Measurements from ENCODE around the gene EIF3L. TPM values are rescaled to one million over a fixed set of nuclear protein-coding genes. Genes with fewer than 3 reads are reported as not detected.

The EIF3L gene
- total RNA-seq, 2 donors from 2014 or later = 358 to 451 TPM

- intact Hi-C loops (cut with DNase I) = no loop called here
- H3K4me1 ChIP-seq = peaks cover 4% of the 10 kb centered on the region
- no peak for TF ChIP-seq CTCF (IDR thresholded peaks at IDR 0.05)
- no peaks in the 10 kb centered on the region for H3K27me3 ChIP-seq
- peak; percentile 68 for DNase-seq
- H3K4me3 ChIP-seq = peak overlapping the region; percentile 60
- H3K9ac ChIP-seq (ENCODE audit: low read depth in 2 of 2, low read length in 2 of 2) = peak overlapping the region; percentile 80 to 96
- peak overlapping the region; percentile 68 for H3K27ac ChIP-seq
- H3K9me3 ChIP-seq = no peaks in the 10 kb centered on the region
- no peaks in the 10 kb centered on the region for H3K36me3 ChIP-seq
Observed at GRCh38 chr22:37806409-37807333, 42.5 kb upstream of the EIF3L start.

GRCh38 chr22:37807410-37808293, 41.6 kb upstream of the EIF3L start, which contains the start of gene GCAT:
Gene GCAT (plus strand): TSS chr22:37807934. CDS start chr22:37807968, 34 bp downstream.
- H3K4me1 ChIP-seq = peaks cover 4% of the 10 kb centered on the region
- TF ChIP-seq CTCF (IDR thresholded peaks at IDR 0.05) = no peak
- H3K27ac ChIP-seq = peak within 1 kb of the TSS; percentile 68

GRCh38 chr22:37808294-37808657, 40.9 kb upstream of the EIF3L start:
- Histone ChIP-seq H3K9me3 (no peaks in the 10 kb centered on the region), H3K4me3 (peak overlapping the region; percentile 60), H3K9ac (ENCODE audit: low read depth in 2 of 2, low read length in 2 of 2) (peak overlapping the region; percentile 56 to 74), H3K36me3 (no peaks in the 10 kb centered on the region), H3K27me3 (no peaks in the 10 kb centered on the region), H3K27ac (peak overlapping the region; percentile 68), H3K4me1 (peaks cover 4% of the 10 kb centered on the region)
- intact Hi-C loops (cut with DNase I) = no loop called here
- no peak for DNase-seq
- TF ChIP-seq CTCF (IDR thresholded peaks at IDR 0.05) = no peak

More at GRCh38 chr22:37807410-37808293, 41.6 kb upstream of the EIF3L start, which contains the start of gene GCAT:
- peak; percentile 98 for DNase-seq
- peak within 1 kb of the TSS; percentile 60 for H3K4me3 ChIP-seq
- no peaks in the 10 kb centered on the region for H3K36me3 ChIP-seq
- no peaks in the 10 kb centered on the region for H3K9me3 ChIP-seq
- intact Hi-C loops (cut with DNase I) = no loop called here
- H3K9ac ChIP-seq (ENCODE audit: low read depth in 2 of 2, low read length in 2 of 2) = peak within 1 kb of the TSS; percentile 80 to 96
- no peaks in the 10 kb centered on the region for H3K27me3 ChIP-seq

GRCh38 chr22:37809672-37810333, 39.4 kb upstream of the EIF3L start:
- DNase-seq = no peak
- Histone ChIP-seq H3K27ac (no peak overlapping the region), H3K9me3 (no peaks in the 10 kb centered on the region), H3K9ac (ENCODE audit: low read depth in 2 of 2, low read length in 2 of 2) (no peak overlapping the region), H3K4me1 (peaks cover 4% of the 10 kb centered on the region), H3K36me3 (no peaks in the 10 kb centered on the region), H3K4me3 (no peak overlapping the region), H3K27me3 (no peaks in the 10 kb centered on the region)
- intact Hi-C loops (cut with DNase I) = no loop called here
- TF ChIP-seq CTCF (IDR thresholded peaks at IDR 0.05) = no peak

- TF ChIP-seq CTCF (IDR thresholded peaks at IDR 0.05) = no peak
- intact Hi-C loops (cut with DNase I) = no loop called here
- peaks cover 4% of the 10 kb centered on the region for H3K4me1 ChIP-seq
- no peak for DNase-seq
- no peaks in the 10 kb centered on the region for H3K9me3 ChIP-seq
- H3K27ac ChIP-seq = no peak overlapping the region
- no peaks in the 10 kb centered on the region for H3K27me3 ChIP-seq
- no peak overlapping the region for H3K4me3 ChIP-seq
- no peak overlapping the region for H3K9ac ChIP-seq (ENCODE audit: low read depth in 2 of 2, low read length in 2 of 2)
- no peaks in the 10 kb centered on the region for H3K36me3 ChIP-seq
Observed at GRCh38 chr22:37811867-37812266, 37.4 kb upstream of the EIF3L start.

All from colonic mucosa (tissue), 4 donors.